HepG2 (cell line): ENCODE data around the gene KLHL21. TPM values are rescaled to one million over a fixed set of nuclear protein-coding genes. Genes with fewer than 3 reads are reported as not detected.

Experiments used
- ATAD3A ChIP-seq: sonication (generic); formaldehyde crosslinking; IDR thresholded peaks from 2 replicates; pipeline ENCODE4 v1.4.0; 2020; ENCODE audit warnings: missing genetic modification reagents
- CC2D1A ChIP-seq: sonication (generic); formaldehyde crosslinking; IDR thresholded peaks from 2 replicates; pipeline ENCODE4 v1.8.1; 2023; ENCODE audit warnings: mild to moderate bottlenecking, missing genetic modification reagents
- DNMT3B ChIP-seq: conservative IDR thresholded peaks from 2 replicates; pipeline ENCODE4 v1.6.1; 2016; ENCODE audit warnings: missing biosample characterization, control low read depth
- GTF3A ChIP-seq: sonication (generic); formaldehyde crosslinking; conservative IDR thresholded peaks from 2 replicates; pipeline ENCODE4 v1.4.0; 2020; ENCODE audit warnings: mild to moderate bottlenecking, missing genetic modification reagents
- HDAC6 ChIP-seq: fragments of 200-600 bp; sonication (generic); IDR thresholded peaks from 2 replicates; pipeline ENCODE4 v1.7.0; 2017; ENCODE audit warnings: mild to moderate bottlenecking, antibody characterized with exemption, low read length, low read depth
- KLF16 ChIP-seq, 2 experiments: sonication (generic) in 1 of 2; formaldehyde crosslinking in 1 of 2; IDR thresholded peaks; 2 replicates each; pipeline versions ENCODE4 v1.6.1 to v1.8.0; 2016 to 2023; ENCODE audit warnings: missing genetic modification reagents in 2 of 2, missing compliant biosample characterization in 1 of 2
- NCOA2 ChIP-seq: sonication (generic); formaldehyde crosslinking; IDR thresholded peaks from 2 replicates; pipeline ENCODE4 v1.8.0; 2022; ENCODE audit warnings: inconsistent platforms
- ZNF678 ChIP-seq: sonication (generic); formaldehyde crosslinking; IDR thresholded peaks from 2 replicates; pipeline ENCODE4 v1.4.0; 2020; ENCODE audit warnings: mild to moderate bottlenecking, missing genetic modification reagents
- polyA plus RNA-seq, 8 experiments: library from polyadenylated mRNA; depleted of rRNA in 3 of 8; stranded (reverse) in 7 of 8; unstranded in 1 of 8; fragments of >200 nt; fragmentation: Illumina TruSeq in 4 of 8; extraction: Trizol in 4 of 8; gene quantifications; 2 replicates each; pipeline versions ENCODE4 v1.2.1 to v1.2.3, GENCODE V29; 2011 to 2016; ENCODE audit warnings: low read depth in 4 of 8, missing spikeins in 1 of 8, mixed read lengths in 1 of 8; ENCODE audit not compliant: insufficient read depth in 1 of 8
- total RNA-seq, 5 experiments: library from RNA; depleted of rRNA; stranded (reverse); fragments of >200 nt; fragmentation: Illumina TruSeq; extraction: Trizol; gene quantifications; 2 replicates each; pipeline ENCODE4 v1.2.3, GENCODE V29; 2016; ENCODE audit warnings: low read depth in 1 of 5
- TF ChIP-seq, protein P1 (sequence below): sonication (generic); formaldehyde crosslinking; IDR thresholded peaks from 2 replicates; pipeline ENCODE4 v1.5.0; 2020; ENCODE audit warnings: missing genetic modification reagents, mild to moderate bottlenecking, borderline replicate concordance
- TF ChIP-seq, protein P2 (sequence below): sonication (generic); formaldehyde crosslinking; IDR thresholded peaks from 2 replicates; pipeline ENCODE4 v1.9.0; 2021; ENCODE audit warnings: missing genetic modification reagents, mild to moderate bottlenecking, borderline replicate concordance
- TF ChIP-seq, protein P3 (sequence below): sonication (generic); formaldehyde crosslinking; IDR thresholded peaks from 2 replicates; pipeline ENCODE4 v1.4.0; 2020; ENCODE audit warnings: missing genetic modification reagents, borderline replicate concordance
- TF ChIP-seq, protein P4 (sequence below): sonication (generic); formaldehyde crosslinking; IDR thresholded peaks from 2 replicates; pipeline ENCODE4 v1.4.0; 2020; ENCODE audit warnings: missing genetic modification reagents, low read depth, mild to moderate bottlenecking, borderline replicate concordance
- TF ChIP-seq, protein P5 (sequence below): IDR thresholded peaks from 2 replicates; pipeline ENCODE4 v1.6.1; 2016; ENCODE audit warnings: low read depth, control low read depth

The KLHL21 gene
- total and polyA plus RNA-seq, 2 of the 13 experiments (the other 11 are each of a cell fraction or from before 2014, with no cell fraction given), result 14.8 to 25.0 TPM

DNA sequence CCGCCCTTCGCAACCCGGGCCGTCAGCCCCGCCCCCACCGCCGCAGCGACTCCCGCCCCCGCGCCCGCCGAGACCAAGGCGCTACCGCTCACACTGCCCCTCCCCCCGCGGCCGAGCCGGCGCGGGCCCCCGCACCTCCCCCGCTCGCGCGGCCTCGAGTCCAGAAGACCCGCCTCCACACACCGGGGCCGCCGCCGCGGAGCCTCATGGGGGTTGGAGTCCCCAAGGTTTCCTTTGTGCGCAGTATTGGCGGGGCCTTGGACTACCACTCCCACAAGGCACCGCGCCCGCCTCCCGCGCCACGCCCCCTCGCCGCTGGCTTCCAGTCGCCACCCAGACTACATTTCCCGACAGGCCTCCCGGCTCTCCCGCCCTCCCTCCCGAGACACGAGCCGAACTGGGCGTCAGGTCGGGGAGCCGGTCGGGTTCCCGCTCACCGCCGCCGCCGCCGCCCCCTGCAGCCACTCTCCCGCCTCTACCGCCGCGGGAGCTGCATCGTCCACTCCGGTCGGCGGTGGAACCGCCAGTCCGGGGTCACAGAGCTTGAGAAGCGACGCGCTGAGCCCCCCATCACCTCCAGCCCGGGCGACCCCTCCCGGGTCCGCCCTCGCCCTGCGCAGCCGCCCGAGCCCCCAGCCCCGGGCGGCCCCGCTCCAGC, 10.8 kb upstream of the KLHL21 start, which contains the start of gene PHF13 (continued):
- TF ChIP-seq CC2D1A, result no peak
- TF ChIP-seq, protein P1, sequence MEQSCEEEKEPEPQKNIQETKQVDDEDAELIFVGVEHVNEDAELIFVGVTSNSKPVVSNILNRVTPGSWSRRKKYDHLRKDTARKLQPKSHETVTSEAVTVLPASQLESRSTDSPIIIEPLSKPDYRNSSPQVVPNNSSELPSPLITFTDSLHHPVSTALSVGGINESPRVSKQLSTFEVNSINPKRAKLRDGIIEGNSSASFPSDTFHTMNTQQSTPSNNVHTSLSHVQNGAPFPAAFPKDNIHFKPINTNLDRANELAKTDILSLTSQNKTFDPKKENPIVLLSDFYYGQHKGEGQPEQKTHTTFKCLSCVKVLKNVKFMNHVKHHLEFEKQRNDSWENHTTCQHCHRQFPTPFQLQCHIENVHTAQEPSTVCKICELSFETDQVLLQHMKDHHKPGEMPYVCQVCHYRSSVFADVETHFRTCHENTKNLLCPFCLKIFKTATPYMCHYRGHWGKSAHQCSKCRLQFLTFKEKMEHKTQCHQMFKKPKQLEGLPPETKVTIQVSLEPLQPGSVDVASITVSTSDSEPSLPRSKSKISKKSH (CRISPR knock-in tag), result no peak
- TF ChIP-seq KLF16 (CRISPR knock-in tag; IDR thresholded peaks at IDR 0.05), result no peak; a peak in 1 of 4 replicates
- no peak for TF ChIP-seq DNMT3B (CRISPR knock-in tag)
- TF ChIP-seq, protein P2, sequence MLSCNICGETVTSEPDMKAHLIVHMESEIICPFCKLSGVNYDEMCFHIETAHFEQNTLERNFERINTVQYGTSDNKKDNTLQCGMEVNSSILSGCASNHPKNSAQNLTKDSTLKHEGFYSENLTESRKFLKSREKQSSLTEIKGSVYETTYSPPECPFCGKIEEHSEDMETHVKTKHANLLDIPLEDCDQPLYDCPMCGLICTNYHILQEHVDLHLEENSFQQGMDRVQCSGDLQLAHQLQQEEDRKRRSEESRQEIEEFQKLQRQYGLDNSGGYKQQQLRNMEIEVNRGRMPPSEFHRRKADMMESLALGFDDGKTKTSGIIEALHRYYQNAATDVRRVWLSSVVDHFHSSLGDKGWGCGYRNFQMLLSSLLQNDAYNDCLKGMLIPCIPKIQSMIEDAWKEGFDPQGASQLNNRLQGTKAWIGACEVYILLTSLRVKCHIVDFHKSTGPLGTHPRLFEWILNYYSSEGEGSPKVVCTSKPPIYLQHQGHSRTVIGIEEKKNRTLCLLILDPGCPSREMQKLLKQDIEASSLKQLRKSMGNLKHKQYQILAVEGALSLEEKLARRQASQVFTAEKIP (CRISPR knock-in tag), result no peak
- TF ChIP-seq, protein P3, sequence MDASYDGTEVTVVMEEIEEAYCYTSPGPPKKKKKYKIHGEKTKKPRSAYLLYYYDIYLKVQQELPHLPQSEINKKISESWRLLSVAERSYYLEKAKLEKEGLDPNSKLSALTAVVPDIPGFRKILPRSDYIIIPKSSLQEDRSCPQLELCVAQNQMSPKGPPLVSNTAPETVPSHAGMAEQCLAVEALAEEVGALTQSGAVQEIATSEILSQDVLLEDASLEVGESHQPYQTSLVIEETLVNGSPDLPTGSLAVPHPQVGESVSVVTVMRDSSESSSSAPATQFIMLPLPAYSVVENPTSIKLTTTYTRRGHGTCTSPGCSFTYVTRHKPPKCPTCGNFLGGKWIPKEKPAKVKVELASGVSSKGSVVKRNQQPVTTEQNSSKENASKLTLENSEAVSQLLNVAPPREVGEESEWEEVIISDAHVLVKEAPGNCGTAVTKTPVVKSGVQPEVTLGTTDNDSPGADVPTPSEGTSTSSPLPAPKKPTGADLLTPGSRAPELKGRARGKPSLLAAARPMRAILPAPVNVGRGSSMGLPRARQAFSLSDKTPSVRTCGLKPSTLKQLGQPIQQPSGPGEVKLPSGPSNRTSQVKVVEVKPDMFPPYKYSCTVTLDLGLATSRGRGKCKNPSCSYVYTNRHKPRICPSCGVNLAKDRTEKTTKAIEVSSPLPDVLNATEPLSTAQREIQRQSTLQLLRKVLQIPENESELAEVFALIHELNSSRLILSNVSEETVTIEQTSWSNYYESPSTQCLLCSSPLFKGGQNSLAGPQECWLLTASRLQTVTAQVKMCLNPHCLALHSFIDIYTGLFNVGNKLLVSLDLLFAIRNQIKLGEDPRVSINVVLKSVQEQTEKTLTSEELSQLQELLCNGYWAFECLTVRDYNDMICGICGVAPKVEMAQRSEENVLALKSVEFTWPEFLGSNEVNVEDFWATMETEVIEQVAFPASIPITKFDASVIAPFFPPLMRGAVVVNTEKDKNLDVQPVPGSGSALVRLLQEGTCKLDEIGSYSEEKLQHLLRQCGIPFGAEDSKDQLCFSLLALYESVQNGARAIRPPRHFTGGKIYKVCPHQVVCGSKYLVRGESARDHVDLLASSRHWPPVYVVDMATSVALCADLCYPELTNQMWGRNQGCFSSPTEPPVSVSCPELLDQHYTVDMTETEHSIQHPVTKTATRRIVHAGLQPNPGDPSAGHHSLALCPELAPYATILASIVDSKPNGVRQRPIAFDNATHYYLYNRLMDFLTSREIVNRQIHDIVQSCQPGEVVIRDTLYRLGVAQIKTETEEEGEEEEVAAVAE, result no peak
- TF ChIP-seq, protein P4, sequence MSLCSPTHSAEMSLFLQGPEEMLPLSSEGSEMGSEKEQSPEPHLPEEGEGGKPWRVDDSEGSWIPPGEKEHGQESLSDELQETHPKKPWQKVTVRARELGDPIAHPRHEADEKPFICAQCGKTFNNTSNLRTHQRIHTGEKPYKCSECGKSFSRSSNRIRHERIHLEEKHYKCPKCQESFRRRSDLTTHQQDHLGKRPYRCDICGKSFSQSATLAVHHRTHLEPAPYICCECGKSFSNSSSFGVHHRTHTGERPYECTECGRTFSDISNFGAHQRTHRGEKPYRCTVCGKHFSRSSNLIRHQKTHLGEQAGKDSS (CRISPR knock-in tag), result peak; percentile 68; the same call in 1 of the 2 replicates
- TF ChIP-seq HDAC6, result no peak
- no peak for TF ChIP-seq GTF3A
- TF ChIP-seq ATAD3A, result no peak
- TF ChIP-seq, protein P5, sequence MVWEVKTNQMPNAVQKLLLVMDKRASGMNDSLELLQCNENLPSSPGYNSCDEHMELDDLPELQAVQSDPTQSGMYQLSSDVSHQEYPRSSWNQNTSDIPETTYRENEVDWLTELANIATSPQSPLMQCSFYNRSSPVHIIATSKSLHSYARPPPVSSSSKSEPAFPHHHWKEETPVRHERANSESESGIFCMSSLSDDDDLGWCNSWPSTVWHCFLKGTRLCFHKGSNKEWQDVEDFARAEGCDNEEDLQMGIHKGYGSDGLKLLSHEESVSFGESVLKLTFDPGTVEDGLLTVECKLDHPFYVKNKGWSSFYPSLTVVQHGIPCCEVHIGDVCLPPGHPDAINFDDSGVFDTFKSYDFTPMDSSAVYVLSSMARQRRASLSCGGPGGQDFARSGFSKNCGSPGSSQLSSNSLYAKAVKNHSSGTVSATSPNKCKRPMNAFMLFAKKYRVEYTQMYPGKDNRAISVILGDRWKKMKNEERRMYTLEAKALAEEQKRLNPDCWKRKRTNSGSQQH, result no peak
- TF ChIP-seq NCOA2 (CRISPR knock-in tag), result no peak
- no peak for TF ChIP-seq ZNF678
